Left ventricle myocardium inferior (tissue), 1 donor: ENCODE results near the gene THSD4. TPM values are rescaled to one million over a fixed set of nuclear protein-coding genes. Genes with fewer than 3 reads are reported as not detected.

Source experiments
- DNase-seq: peaks from one replicate; pipeline ENCODE4 v3.0.0-alpha.2; 2020
- H3K27ac ChIP-seq: fragments of 200-600 bp; replicated peaks from 2 replicates; pipeline ENCODE4 v1.8.0; 2021
- H3K27me3 ChIP-seq: fragments of 200-600 bp; 2 replicates; pipeline ENCODE4 v1.8.0; 2021; ENCODE audit warnings: low read depth
- H3K36me3 ChIP-seq: fragments of 200-600 bp; 2 replicates; pipeline ENCODE4 v1.8.0; 2021
- H3K4me1 ChIP-seq: fragments of 200-600 bp; 2 replicates; pipeline ENCODE4 v1.8.0; 2021
- H3K4me3 ChIP-seq: fragments of 200-600 bp; 2 replicates; pipeline ENCODE4 v1.8.0; 2021; ENCODE audit warnings: mild to moderate bottlenecking, moderate library complexity
- H3K9me3 ChIP-seq: fragments of 200-600 bp; replicated peaks from 2 replicates; pipeline ENCODE4 v1.8.0; 2021
- CTCF ChIP-seq: fragments of 200-600 bp; IDR thresholded peaks from 2 replicates; pipeline ENCODE4 v1.8.0; 2021; ENCODE audit warnings: antibody characterized with exemption, mild to moderate bottlenecking, borderline replicate concordance
- intact Hi-C: fragments of 100-400 bp; cut with micrococcal nuclease; formaldehyde crosslinking; loops from one replicate; pipeline ENCODE4 v1.11.0; 2022
- total RNA-seq: library from RNA; stranded (reverse); fragmentation: NEBNext Ultra II Directional; extraction: Animal tissue kit (Norgen Biotek cat#: 25700); gene quantifications from one replicate; pipeline ENCODE4 v1.2.1, GENCODE V29; 2021
- donor health status: DM: no; HTN: yes; CAD: no; lungs with severe emphysema.

The THSD4 gene
- total RNA-seq, 1 donor from 2014 or later, result 95.8 TPM

DNA sequence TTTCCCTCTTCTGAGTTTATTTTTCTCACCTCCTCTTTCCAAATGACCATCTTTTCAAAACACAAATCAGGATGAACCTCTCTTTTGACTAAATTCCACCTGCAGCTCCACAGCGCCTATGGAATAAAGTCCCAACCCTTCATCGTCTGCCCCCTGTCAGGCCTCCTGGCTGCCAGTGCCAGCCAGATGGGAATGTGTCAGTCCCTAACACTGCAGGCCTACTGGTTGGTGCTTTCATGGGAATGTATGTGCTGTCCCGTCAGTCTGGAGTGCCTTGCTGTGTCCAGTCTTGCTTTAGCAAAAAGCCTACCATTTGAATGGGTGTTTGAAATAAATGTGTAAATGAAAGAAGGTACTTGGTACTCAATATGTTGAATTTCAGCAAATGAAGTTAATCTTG, 310.1 kb downstream of the THSD4 start:
- no peaks in the 10 kb centered on the region for H3K27me3 ChIP-seq
- H3K4me3 ChIP-seq, result no peak overlapping the region
- no peak overlapping the region for H3K27ac ChIP-seq
- DNase-seq, result no peak
- H3K4me1 ChIP-seq, result peaks cover 26% of the 10 kb centered on the region
- intact Hi-C loops, result no loop called here
- no peaks in the 10 kb centered on the region for H3K36me3 ChIP-seq
- no peak for TF ChIP-seq CTCF
- no peaks in the 10 kb centered on the region for H3K9me3 ChIP-seq

DNA sequence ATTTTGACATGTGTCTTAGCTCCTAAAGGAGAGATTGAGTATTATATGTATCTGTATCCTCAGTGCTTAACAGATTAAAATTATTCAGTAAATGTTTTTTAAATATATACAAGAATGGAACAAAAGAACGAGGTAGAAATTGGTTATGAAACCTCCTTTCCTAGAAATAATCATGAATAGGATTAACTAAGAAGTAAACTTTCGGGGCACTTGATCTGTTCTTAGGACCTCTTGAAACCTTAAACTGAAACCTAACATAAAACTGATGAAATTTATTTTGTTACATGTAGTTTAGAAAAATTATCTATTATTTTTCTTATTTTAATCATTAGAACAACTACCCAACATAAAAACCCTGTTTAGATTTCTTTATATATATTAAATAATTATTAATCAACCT, 311.5 kb downstream of the THSD4 start:
- no peak overlapping the region for H3K4me3 ChIP-seq
- H3K36me3 ChIP-seq, result no peaks in the 10 kb centered on the region
- H3K9me3 ChIP-seq, result no peaks in the 10 kb centered on the region
- intact Hi-C loops, result no loop called here
- H3K27me3 ChIP-seq, result no peaks in the 10 kb centered on the region
- no peak for TF ChIP-seq CTCF
- no peak for DNase-seq
- H3K27ac ChIP-seq, result no peak overlapping the region
- peaks cover 26% of the 10 kb centered on the region for H3K4me1 ChIP-seq

GRCh38 chr15:71430782-71431181, 315.5 kb downstream of the THSD4 start:
- Histone ChIP-seq H3K4me1 (peaks cover 2% of the 10 kb centered on the region), H3K9me3 (no peaks in the 10 kb centered on the region), H3K27ac (no peak overlapping the region), H3K4me3 (no peak overlapping the region), H3K27me3 (no peaks in the 10 kb centered on the region), H3K36me3 (no peaks in the 10 kb centered on the region)
- no peak for DNase-seq
- intact Hi-C loops, result loop anchor here (10.0 kb wide), 1 partner anchor 326 kb away; no protein-coding TSS in a partner anchor
- no peak for TF ChIP-seq CTCF

- DNase-seq, result no peak
- Histone ChIP-seq H3K27ac (no peak overlapping the region), H3K4me1 (no peaks in the 10 kb centered on the region), H3K4me3 (no peak overlapping the region), H3K27me3 (no peaks in the 10 kb centered on the region), H3K36me3 (no peaks in the 10 kb centered on the region), H3K9me3 (no peaks in the 10 kb centered on the region)
- no peak for TF ChIP-seq CTCF
- intact Hi-C loops, result loop anchor here (10.0 kb wide), 1 partner anchor 327 kb away; no protein-coding TSS in a partner anchor
These were observed 316.4 kb downstream of the THSD4 start for GRCh38 chr15:71431343-71432336.

GRCh38 chr15:71433402-71433801, 318.1 kb downstream of the THSD4 start:
- Histone ChIP-seq H3K27me3 (no peaks in the 10 kb centered on the region), H3K9me3 (no peaks in the 10 kb centered on the region), H3K36me3 (no peaks in the 10 kb centered on the region), H3K4me3 (no peak overlapping the region), H3K27ac (no peak overlapping the region), H3K4me1 (no peaks in the 10 kb centered on the region)
- no peak for TF ChIP-seq CTCF
- DNase-seq, result no peak
- intact Hi-C loops, result loop anchor here (10.0 kb wide), 1 partner anchor 329 kb away; no protein-coding TSS in a partner anchor
